SK-N-SH treated with all-trans-retinoic acid at 6 μM for 48 hours (cell line): ENCODE measurements around the gene IDI2.

Source experiments
- ARNTL ChIP-seq: fragments of 450-650 bp; formaldehyde crosslinking; IDR thresholded peaks from 2 replicates; pipeline ENCODE4 v1.5.0; 2020; ENCODE audit warnings: low read depth, mild to moderate bottlenecking, moderate library complexity, borderline replicate concordance
- BACH2 ChIP-seq: fragments of 250-450 bp; sonication (Bioruptor Pico); IDR thresholded peaks from 2 replicates; pipeline ENCODE4 v1.9.0; 2021; ENCODE audit warnings: mild to moderate bottlenecking, borderline replicate concordance
- OSR1 ChIP-seq: fragments of 250-450 bp; sonication (Bioruptor Pico); IDR thresholded peaks from 2 replicates; pipeline ENCODE4 v1.8.0; 2022; ENCODE audit warnings: moderate library complexity, mild to moderate bottlenecking, inconsistent platforms

GRCh38 chr10:1009071-1009494 is 16.6 kb downstream of the IDI2 start:
- TF ChIP-seq OSR1 (CRISPR knock-in tag) (no peak), ARNTL (no peak), BACH2 (CRISPR knock-in tag) (no peak)
